CD4-positive, alpha-beta memory T cell (primary cell): ENCODE measurements around the gene PPP1R12C. TPM values are rescaled to one million over a fixed set of nuclear protein-coding genes. Genes with fewer than 3 reads are reported as not detected.

Source experiments
- CTCF ChIA-PET: fragments of 350-600 bp; sonication (Branson Sonifier 250); formaldehyde crosslinking; loops from one replicate; lab custom pipeline; 2021; ENCODE audit warnings: inconsistent platforms; ENCODE audit not compliant: partially characterized antibody; lab: Charles Lee
- POLR2A ChIA-PET: fragments of 350-600 bp; sonication (Branson Sonifier 250); formaldehyde crosslinking; loops from one replicate; lab custom pipeline; 2021; ENCODE audit not compliant: partially characterized antibody; lab: Charles Lee
- DNase-seq, 5 donors: peaks; one replicate each; pipeline versions ENCODE4 v3.0.0 to v3.0.0-alpha.2; 2020 to 2022; ENCODE audit warnings: mixed read lengths in 1 of 5
- H3K27ac ChIP-seq: one replicate; pipeline ENCODE4 v1.7.0; 2013; ENCODE audit warnings: low read depth, low read length
- H3K27me3 ChIP-seq: 2 replicates; pipeline ENCODE4 v1.7.0; 2013; ENCODE audit warnings: mild to moderate bottlenecking, low read length, moderate library complexity; ENCODE audit not compliant: insufficient read depth
- H3K36me3 ChIP-seq: 2 replicates; pipeline ENCODE4 v1.7.0; 2013; ENCODE audit warnings: mild to moderate bottlenecking, low read length, moderate library complexity; ENCODE audit not compliant: insufficient read depth
- H3K4me1 ChIP-seq: 2 replicates; pipeline ENCODE4 v1.7.0; 2013; ENCODE audit warnings: mild to moderate bottlenecking, low read length, moderate library complexity; ENCODE audit not compliant: insufficient read depth
- H3K4me3 ChIP-seq, 2 donors: one replicate each; pipeline ENCODE4 v1.7.0; 2013; ENCODE audit warnings: low read length in 2 of 2, mild to moderate bottlenecking in 1 of 2
- H3K9me3 ChIP-seq, 2 donors: one replicate each; pipeline ENCODE4 v1.7.0; 2013; ENCODE audit warnings: low read length in 2 of 2, control low read depth in 1 of 2; ENCODE audit not compliant: control insufficient read depth in 1 of 2
- H3K27ac Mint-ChIP-seq, 7 donors: one replicate each; pipeline ENCODE4 v1.8.0; 2020 to 2021; ENCODE audit warnings: mixed read lengths in 7 of 7, mild to moderate bottlenecking in 6 of 7, inconsistent platforms in 3 of 7, moderate library complexity in 3 of 7
- H3K27me3 Mint-ChIP-seq, 2 donors: one replicate each; pipeline ENCODE4 v1.8.0; 2020 to 2021; ENCODE audit warnings: mixed read lengths in 2 of 2
- H3K36me3 Mint-ChIP-seq, 2 donors: one replicate each; pipeline ENCODE4 v1.8.0; 2020 to 2021; ENCODE audit warnings: mixed read lengths in 2 of 2, inconsistent platforms in 1 of 2, mild to moderate bottlenecking in 1 of 2
- H3K4me1 Mint-ChIP-seq, 4 donors: one replicate each; pipeline ENCODE4 v1.8.0; 2020 to 2021; ENCODE audit warnings: mixed read lengths in 4 of 4, mild to moderate bottlenecking in 1 of 4
- H3K4me3 Mint-ChIP-seq, 8 donors: one replicate each; pipeline ENCODE4 v1.8.0; 2020 to 2021; ENCODE audit warnings: mixed read lengths in 8 of 8, mild to moderate bottlenecking in 7 of 8, moderate library complexity in 6 of 8, inconsistent platforms in 3 of 8
- H3K9me3 Mint-ChIP-seq, 8 donors: one replicate each; pipeline ENCODE4 v1.8.0; 2020 to 2021; ENCODE audit warnings: mixed read lengths in 8 of 8, mild to moderate bottlenecking in 5 of 8, inconsistent platforms in 3 of 8, moderate library complexity in 1 of 8
- intact Hi-C: fragments of 100-400 bp; cut with micrococcal nuclease; formaldehyde crosslinking; loops from one replicate; pipeline ENCODE4 v1.15.1; 2023
- polyA plus RNA-seq, 2 donors: library from polyadenylated mRNA; unstranded; fragments of 300-500 nt; fragmentation: Illumina TruSeq; gene quantifications; one replicate each; pipeline ENCODE4 v1.2.3, GENCODE V29; 2021
- total RNA-seq, 2 experiments: library from RNA; stranded (reverse); gene quantifications; one replicate each; pipeline ENCODE4 v1.2.3, GENCODE V29; 2021

Gene PPP1R12C
- total and polyA plus RNA-seq, 4 experiments from 2014 or later = 1.4 to 165 (median 87.1) TPM

DNA sequence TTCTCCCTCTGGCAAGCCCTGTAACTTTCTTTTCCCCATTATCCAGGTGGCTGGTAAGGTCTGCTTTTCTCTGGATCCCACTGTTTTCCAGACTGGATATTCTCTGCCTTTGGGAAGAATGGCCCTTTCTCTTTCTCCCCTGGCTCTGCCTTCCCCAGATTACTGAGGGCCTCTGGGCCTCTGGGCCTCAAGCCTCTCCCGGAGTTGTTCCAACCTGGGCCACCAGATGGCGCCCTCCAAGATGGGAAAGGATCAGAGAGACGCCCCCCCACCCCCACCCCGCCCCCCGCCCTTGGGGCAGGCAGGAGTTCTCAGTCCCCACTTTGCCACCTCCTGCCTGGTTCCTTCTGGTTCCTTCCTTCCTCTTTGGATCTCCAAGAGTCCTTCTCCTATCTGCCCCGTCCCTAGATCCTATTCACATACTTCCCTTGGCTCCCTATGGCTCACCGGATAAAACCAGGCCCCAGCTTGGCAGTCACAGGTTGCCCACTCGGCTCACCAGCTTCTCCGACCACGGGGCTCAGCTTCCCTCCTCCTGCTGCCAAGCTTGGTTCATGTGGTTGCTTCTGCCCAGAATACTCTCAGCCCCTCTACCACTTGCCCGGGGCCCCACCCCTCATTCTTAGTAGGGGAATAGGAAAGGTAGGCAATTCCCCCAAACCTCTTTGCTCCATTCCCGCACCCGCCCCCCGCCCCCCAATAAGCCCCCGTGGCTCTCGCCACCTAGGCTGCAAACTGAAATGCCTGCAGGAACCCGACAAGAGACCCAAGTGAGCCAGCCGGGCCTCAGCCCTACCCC, 28.7 kb downstream of the PPP1R12C start:
- Mint-ChIP-seq H3K36me3 (peaks cover 11% of the 10 kb centered on the region in 2 donors), H3K27ac (peak overlapping the region in 2 of 7 donors; percentile 68 to 71), H3K27me3 (peaks cover 23 to 41% of the 10 kb centered on the region in 2 donors), H3K4me3 (peak overlapping the region; percentile 18 to 89 (median 68)), H3K4me1 (peaks cover 12 to 35% (median 18%) of the 10 kb centered on the region in 4 donors), H3K9me3 (peaks cover 0 to 2% (median 0%) of the 10 kb centered on the region in 8 donors)
- ChIA-PET POLR2A (interaction anchor here (0.9 to 2.9 kb wide), 5 partner anchors 8 to 583 kb away, joined by 3 to 12 read pairs (median 3); partner anchors contain the start of genes PPP1R12C and RDH13), CTCF (interaction anchor here (0.6 to 2.6 kb wide), 21 partner anchors 8 to 544 kb away, joined by 3 to 11 read pairs (median 4); partner anchors contain the start of genes PPP1R12C and RDH13)
- intact Hi-C loops = loop anchor here (2.0 kb wide), 1 partner anchor 28 kb away; the partner anchor contains the start of gene PPP1R12C
- peak; percentile 56 to 71 (median 59) for DNase-seq
- H3K9me3 ChIP-seq = no peaks in the 10 kb centered on the region
- H3K27me3 ChIP-seq = peaks cover 12% of the 10 kb centered on the region
- H3K4me3 ChIP-seq = no peak overlapping the region
- H3K4me1 ChIP-seq = peaks cover 22% of the 10 kb centered on the region
- H3K36me3 ChIP-seq = no peaks in the 10 kb centered on the region
- no peak overlapping the region for H3K27ac ChIP-seq

DNA sequence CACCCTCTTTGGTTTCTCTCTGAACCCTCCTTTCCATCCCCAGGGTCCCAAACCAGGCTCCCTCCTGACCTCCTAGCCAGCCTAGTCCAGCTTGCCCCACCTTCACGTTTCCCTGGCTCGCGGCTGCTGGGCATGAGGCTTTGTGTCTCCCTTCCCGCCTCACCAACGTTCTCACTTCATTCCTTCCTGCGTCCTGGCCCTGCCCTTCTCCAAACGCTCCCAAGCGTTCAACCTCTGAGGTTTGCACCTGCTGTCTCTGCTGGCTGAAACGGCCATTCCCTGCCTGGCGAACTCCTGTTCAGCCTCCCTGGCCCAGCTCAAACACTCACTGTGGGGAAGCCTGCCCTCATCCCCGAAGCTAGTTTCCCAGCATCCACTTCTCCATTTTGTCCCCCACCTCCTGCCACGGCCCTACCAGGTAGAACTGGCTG, 29.4 kb downstream of the PPP1R12C start:
- Histone ChIP-seq H3K27ac (no peak overlapping the region), H3K27me3 (peaks cover 12% of the 10 kb centered on the region), H3K4me1 (peaks cover 22% of the 10 kb centered on the region), H3K9me3 (no peaks in the 10 kb centered on the region), H3K36me3 (no peaks in the 10 kb centered on the region), H3K4me3 (no peak overlapping the region)
- peaks cover 12 to 35% (median 18%) of the 10 kb centered on the region in 4 donors for H3K4me1 Mint-ChIP-seq
- intact Hi-C loops = loop anchor here (2.0 kb wide), 1 partner anchor 29 kb away; the partner anchor contains the start of gene PPP1R12C
- H3K36me3 Mint-ChIP-seq = peaks cover 11% of the 10 kb centered on the region in 2 donors
- ChIA-PET POLR2A (interaction anchor here (2.9 kb wide), 1 partner anchor 30 kb away, joined by 12 read pairs; the partner anchor contains the start of gene PPP1R12C), CTCF (interaction anchor here (0.6 to 2.6 kb wide), 14 partner anchors 8 to 545 kb away, joined by 3 to 11 read pairs (median 4); partner anchors contain the start of gene RDH13)
- H3K4me3 Mint-ChIP-seq = peak overlapping the region; percentile 21 to 89 (median 72)
- DNase-seq = no peak
- peak overlapping the region in 3 of 7 donors; percentile 6 to 75 (median 68) for H3K27ac Mint-ChIP-seq
- H3K9me3 Mint-ChIP-seq = peaks cover 0 to 2% (median 0%) of the 10 kb centered on the region in 8 donors
- peaks cover 24 to 41% of the 10 kb centered on the region in 2 donors for H3K27me3 Mint-ChIP-seq

- H3K9me3 ChIP-seq = no peaks in the 10 kb centered on the region
- H3K27me3 ChIP-seq = peaks cover 12% of the 10 kb centered on the region
- H3K4me3 ChIP-seq = peak overlapping the region in 1 of 2 donors; percentile 11
Measured at GRCh38 chr19:55087542-55087901, 29.9 kb downstream of the PPP1R12C start.

DNA sequence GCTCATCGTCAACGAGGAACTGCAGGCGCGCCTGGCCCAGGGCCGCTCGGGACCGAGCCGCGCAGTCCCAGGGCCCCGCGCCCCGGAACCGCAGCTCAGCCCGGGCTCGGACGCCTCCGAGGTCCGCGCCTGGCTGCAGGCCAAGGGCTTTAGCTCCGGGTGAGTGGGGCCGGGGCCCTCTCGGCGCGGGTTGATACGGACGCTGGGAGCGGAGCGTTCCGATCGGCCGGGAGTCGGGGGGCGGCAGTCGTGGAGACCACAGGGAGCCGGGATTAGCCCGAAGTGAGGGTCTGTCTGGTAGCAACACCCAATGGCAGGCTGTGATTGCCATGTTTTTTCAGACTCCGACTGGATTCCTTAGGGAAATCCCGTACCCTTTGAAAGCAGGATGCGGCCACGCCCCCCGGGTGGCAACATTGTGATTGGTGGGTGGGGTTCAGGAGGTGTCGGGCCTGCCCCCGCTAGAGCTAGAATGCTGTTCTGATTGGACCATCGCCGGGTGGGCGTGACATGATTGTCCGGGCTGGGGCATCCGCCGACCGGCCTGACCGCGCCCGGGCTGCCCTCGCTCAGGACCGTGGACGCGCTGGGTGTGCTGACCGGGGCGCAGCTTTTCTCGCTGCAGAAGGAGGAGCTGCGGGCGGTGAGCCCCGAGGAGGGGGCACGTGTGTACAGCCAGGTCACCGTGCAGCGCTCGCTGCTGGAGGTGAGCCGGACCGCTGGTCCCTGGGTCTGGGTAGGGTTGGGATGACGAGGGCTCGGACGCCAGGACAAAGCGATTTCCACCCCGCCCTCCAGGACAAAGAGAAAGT, 30.5 kb downstream of the PPP1R12C start:
- Histone ChIP-seq H3K27ac (no peak overlapping the region), H3K36me3 (no peaks in the 10 kb centered on the region), H3K4me3 (peak overlapping the region in 1 of 2 donors; percentile 11), H3K27me3 (peaks cover 12% of the 10 kb centered on the region), H3K9me3 (no peaks in the 10 kb centered on the region), H3K4me1 (peaks cover 29% of the 10 kb centered on the region)
- no peak overlapping the region for H3K27ac Mint-ChIP-seq
- peaks cover 11% of the 10 kb centered on the region in 2 donors for H3K36me3 Mint-ChIP-seq
- ChIA-PET CTCF (interaction anchor here (1.2 to 2.6 kb wide), 6 partner anchors 19 to 331 kb away, joined by 3 to 11 read pairs (median 6); partner anchors contain the start of gene RDH13), POLR2A (interaction anchor here (1.0 to 2.9 kb wide), 3 partner anchors 24 to 547 kb away, joined by 3 to 12 read pairs (median 5); partner anchors contain the start of genes PPP1R12C and RDH13)
- intact Hi-C loops = no loop called here
- H3K9me3 Mint-ChIP-seq = peaks cover 0 to 2% (median 0%) of the 10 kb centered on the region in 8 donors
- peak in 2 of 5 donors; percentile 26 to 64 for DNase-seq
- H3K4me1 Mint-ChIP-seq = peaks cover 15 to 42% (median 25%) of the 10 kb centered on the region in 4 donors
- peak overlapping the region; percentile 47 to 89 (median 69) for H3K4me3 Mint-ChIP-seq
- peaks cover 27 to 45% of the 10 kb centered on the region in 2 donors for H3K27me3 Mint-ChIP-seq

More at GRCh38 chr19:55087542-55087901, 29.9 kb downstream of the PPP1R12C start:
- Mint-ChIP-seq H3K9me3 (peaks cover 0 to 2% (median 0%) of the 10 kb centered on the region in 8 donors), H3K4me1 (peaks cover 14 to 38% (median 21%) of the 10 kb centered on the region in 4 donors), H3K36me3 (peaks cover 11% of the 10 kb centered on the region in 2 donors), H3K4me3 (peak overlapping the region; percentile 47 to 89 (median 69)), H3K27me3 (peaks cover 26 to 43% of the 10 kb centered on the region in 2 donors), H3K27ac (no peak overlapping the region)
- DNase-seq = no peak
- ChIA-PET POLR2A (interaction anchor here (1.0 to 2.9 kb wide), 2 partner anchors 25 to 30 kb away, joined by 5 to 12 read pairs; partner anchors contain the start of genes PPP1R12C and RDH13), CTCF (interaction anchor here (0.7 to 2.6 kb wide), 9 partner anchors 12 to 332 kb away, joined by 3 to 11 read pairs (median 4); partner anchors contain the start of gene RDH13)
- Histone ChIP-seq H3K36me3 (no peaks in the 10 kb centered on the region), H3K4me1 (peaks cover 23% of the 10 kb centered on the region), H3K27ac (no peak overlapping the region)
- intact Hi-C loops = no loop called here

GRCh38 chr19:55085923-55086715, 31.3 kb downstream of the PPP1R12C start:
- Mint-ChIP-seq H3K27me3 (peaks cover 27 to 49% of the 10 kb centered on the region in 2 donors), H3K4me3 (peak overlapping the region in 4 of 8 donors; percentile 24 to 66 (median 29)), H3K36me3 (peaks cover 11% of the 10 kb centered on the region in 2 donors), H3K27ac (peak overlapping the region in 1 of 7 donors; percentile 53), H3K9me3 (peaks cover 0 to 2% (median 0%) of the 10 kb centered on the region in 8 donors), H3K4me1 (peaks cover 15 to 50% (median 28%) of the 10 kb centered on the region in 4 donors)
- ChIA-PET POLR2A (interaction anchor here (0.7 to 2.9 kb wide), 4 partner anchors 23 to 547 kb away, joined by 3 to 12 read pairs (median 4); partner anchors contain the start of genes KMT5C, PPP1R12C and RDH13), CTCF (no interaction called here)
- Histone ChIP-seq H3K36me3 (no peaks in the 10 kb centered on the region), H3K4me3 (no peak overlapping the region), H3K27ac (no peak overlapping the region), H3K4me1 (peaks cover 34% of the 10 kb centered on the region), H3K27me3 (peaks cover 12% of the 10 kb centered on the region), H3K9me3 (no peaks in the 10 kb centered on the region)
- intact Hi-C loops = no loop called here
- no peak for DNase-seq

DNA sequence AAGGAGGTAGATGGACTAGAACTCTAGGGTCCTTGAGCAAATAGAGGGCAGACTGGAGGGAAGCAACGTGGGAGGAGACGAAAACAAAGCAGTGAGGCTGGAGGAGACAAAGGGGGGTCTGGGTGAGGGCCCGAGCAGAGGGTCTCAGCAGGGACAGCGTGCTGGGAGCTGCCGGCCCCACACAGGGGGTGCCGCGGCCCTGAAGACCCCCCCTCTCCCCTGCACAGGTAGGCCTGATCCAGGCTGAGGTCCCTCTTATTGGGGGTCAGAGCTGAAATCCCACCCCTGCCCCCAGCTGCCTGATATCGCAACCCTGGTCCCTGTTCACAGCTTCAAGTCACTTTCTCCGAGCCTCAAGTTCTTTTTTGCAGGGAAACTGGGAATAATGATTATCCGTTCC, 33.0 kb downstream of the PPP1R12C start:
- Histone ChIP-seq H3K4me3 (no peak overlapping the region), H3K27me3 (peaks cover 12% of the 10 kb centered on the region), H3K9me3 (no peaks in the 10 kb centered on the region), H3K27ac (no peak overlapping the region), H3K4me1 (peaks cover 45% of the 10 kb centered on the region), H3K36me3 (no peaks in the 10 kb centered on the region)
- no peak for DNase-seq
- no peak overlapping the region for H3K27ac Mint-ChIP-seq
- intact Hi-C loops = no loop called here
- H3K9me3 Mint-ChIP-seq = peaks cover 0 to 5% (median 0%) of the 10 kb centered on the region in 8 donors
- H3K4me3 Mint-ChIP-seq = peak overlapping the region in 1 of 8 donors; percentile 25
- H3K4me1 Mint-ChIP-seq = peaks cover 22 to 58% (median 39%) of the 10 kb centered on the region in 4 donors
- H3K27me3 Mint-ChIP-seq = peaks cover 30 to 61% of the 10 kb centered on the region in 2 donors
- POLR2A ChIA-PET = interaction anchor here (1.4 kb wide), 1 partner anchor 21 kb away, joined by 3 read pairs; no protein-coding TSS in a partner anchor
- CTCF ChIA-PET = no interaction called here
- H3K36me3 Mint-ChIP-seq = no peaks in the 10 kb centered on the region
